ENCODE results near the gene ATP6V1B1. TPM values are rescaled to one million over a fixed set of nuclear protein-coding genes. Genes with fewer than 3 reads are reported as not detected.

ATP6V1B1 gene
- total and polyA plus RNA-seq, 9 of the 15 experiments (the other 6 are each of a cell fraction or from before 2014, with no cell fraction given) = not detected

DNA sequence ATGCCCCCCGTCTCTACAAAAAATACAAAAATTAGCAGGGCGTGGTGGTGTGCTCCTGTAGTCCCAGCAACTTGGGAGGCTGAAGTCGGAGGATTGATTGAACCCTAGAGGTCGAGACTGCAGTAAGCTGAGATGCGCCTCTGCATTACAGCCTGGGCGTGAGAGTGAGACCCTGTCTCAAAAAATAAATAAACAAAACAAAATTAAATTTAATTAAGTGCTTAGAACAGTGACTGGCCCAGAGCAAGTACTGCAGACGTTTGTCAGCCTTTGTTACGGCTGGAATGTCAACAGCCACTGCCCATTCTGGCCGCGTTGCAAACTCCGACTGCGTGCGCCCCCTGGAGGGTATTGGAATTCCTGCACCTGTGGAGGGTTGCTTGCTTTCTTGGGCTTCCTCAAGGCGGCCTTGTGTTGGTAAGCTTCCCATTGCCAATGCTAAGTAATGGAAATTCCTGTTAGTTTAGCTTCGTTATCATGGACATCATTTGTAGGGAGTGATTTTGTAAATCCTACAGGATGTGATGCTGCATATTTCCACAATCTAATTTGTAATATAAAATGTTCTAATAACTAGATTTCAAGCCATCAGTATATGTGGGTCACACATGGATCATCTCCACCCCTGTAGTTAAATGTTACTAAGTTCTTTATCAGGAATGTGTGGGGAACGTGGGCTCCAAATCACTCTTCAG is 15.9 kb upstream of the ATP6V1B1 start (continued):
- TF ChIP-seq, protein P1, sequence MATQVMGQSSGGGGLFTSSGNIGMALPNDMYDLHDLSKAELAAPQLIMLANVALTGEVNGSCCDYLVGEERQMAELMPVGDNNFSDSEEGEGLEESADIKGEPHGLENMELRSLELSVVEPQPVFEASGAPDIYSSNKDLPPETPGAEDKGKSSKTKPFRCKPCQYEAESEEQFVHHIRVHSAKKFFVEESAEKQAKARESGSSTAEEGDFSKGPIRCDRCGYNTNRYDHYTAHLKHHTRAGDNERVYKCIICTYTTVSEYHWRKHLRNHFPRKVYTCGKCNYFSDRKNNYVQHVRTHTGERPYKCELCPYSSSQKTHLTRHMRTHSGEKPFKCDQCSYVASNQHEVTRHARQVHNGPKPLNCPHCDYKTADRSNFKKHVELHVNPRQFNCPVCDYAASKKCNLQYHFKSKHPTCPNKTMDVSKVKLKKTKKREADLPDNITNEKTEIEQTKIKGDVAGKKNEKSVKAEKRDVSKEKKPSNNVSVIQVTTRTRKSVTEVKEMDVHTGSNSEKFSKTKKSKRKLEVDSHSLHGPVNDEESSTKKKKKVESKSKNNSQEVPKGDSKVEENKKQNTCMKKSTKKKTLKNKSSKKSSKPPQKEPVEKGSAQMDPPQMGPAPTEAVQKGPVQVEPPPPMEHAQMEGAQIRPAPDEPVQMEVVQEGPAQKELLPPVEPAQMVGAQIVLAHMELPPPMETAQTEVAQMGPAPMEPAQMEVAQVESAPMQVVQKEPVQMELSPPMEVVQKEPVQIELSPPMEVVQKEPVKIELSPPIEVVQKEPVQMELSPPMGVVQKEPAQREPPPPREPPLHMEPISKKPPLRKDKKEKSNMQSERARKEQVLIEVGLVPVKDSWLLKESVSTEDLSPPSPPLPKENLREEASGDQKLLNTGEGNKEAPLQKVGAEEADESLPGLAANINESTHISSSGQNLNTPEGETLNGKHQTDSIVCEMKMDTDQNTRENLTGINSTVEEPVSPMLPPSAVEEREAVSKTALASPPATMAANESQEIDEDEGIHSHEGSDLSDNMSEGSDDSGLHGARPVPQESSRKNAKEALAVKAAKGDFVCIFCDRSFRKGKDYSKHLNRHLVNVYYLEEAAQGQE (IDR thresholded peaks at IDR 0.05; ENCODE audit: borderline replicate concordance) = peak; percentile 74
- TF ChIP-seq, protein P1 (CRISPR knock-in tag; IDR thresholded peaks at IDR 0.05; ENCODE audit: low read depth) = no peak
- TF ChIP-seq ZNF24 (IDR thresholded peaks at IDR 0.05) = no peak
- TF ChIP-seq TRIM28 (IDR thresholded peaks at IDR 0.05) = no peak
- no peak for TF ChIP-seq PURB (CRISPR knock-in tag; IDR thresholded peaks at IDR 0.05; ENCODE audit: low read depth)
- no peak for TF ChIP-seq ZNF445 (CRISPR knock-in tag; IDR thresholded peaks at IDR 0.05; ENCODE audit: low read depth)
- TF ChIP-seq FOXA3 (CRISPR knock-in tag; conservative IDR thresholded peaks at IDR 0.05 in 1 of 2, IDR thresholded peaks at IDR 0.05 in 1 of 2) = peak in 1 of 2 experiments; percentile 80; a peak in 2 of 4 replicates
- no peak for TF ChIP-seq ZNF197 (CRISPR knock-in tag; IDR thresholded peaks at IDR 0.05; ENCODE audit: low read depth)
- peak; percentile 54; the same call in 1 of the 2 replicates for TF ChIP-seq RB1 (IDR thresholded peaks at IDR 0.05; ENCODE audit: low read depth)
- TF ChIP-seq TFAM (CRISPR knock-in tag; conservative IDR thresholded peaks at IDR 0.05) = no peak
- peak; percentile 86 for TF ChIP-seq SMC3 (conservative IDR thresholded peaks at IDR 0.05; ENCODE audit: insufficient read depth, low read depth, low read length)
- no peak for TF ChIP-seq DACH1 (IDR thresholded peaks at IDR 0.05; ENCODE audit: partially characterized antibody)
- TF ChIP-seq MBD2 (IDR thresholded peaks at IDR 0.05; ENCODE audit: borderline replicate concordance, low read depth) = no peak
- no peak for TF ChIP-seq NR2C1 (IDR thresholded peaks at IDR 0.05)
- no peak for TF ChIP-seq NR2C1 (tag; IDR thresholded peaks at IDR 0.05)
- no peak for TF ChIP-seq RBBP5 (IDR thresholded peaks at IDR 0.05; ENCODE audit: borderline replicate concordance, insufficient read depth, low read length, poor library complexity, severe bottlenecking)
- TF ChIP-seq CBFA2T3 (IDR thresholded peaks at IDR 0.05) = no peak
- no peak for TF ChIP-seq FOSL1 (tag; conservative IDR thresholded peaks at IDR 0.05)
- TF ChIP-seq, protein P2, sequence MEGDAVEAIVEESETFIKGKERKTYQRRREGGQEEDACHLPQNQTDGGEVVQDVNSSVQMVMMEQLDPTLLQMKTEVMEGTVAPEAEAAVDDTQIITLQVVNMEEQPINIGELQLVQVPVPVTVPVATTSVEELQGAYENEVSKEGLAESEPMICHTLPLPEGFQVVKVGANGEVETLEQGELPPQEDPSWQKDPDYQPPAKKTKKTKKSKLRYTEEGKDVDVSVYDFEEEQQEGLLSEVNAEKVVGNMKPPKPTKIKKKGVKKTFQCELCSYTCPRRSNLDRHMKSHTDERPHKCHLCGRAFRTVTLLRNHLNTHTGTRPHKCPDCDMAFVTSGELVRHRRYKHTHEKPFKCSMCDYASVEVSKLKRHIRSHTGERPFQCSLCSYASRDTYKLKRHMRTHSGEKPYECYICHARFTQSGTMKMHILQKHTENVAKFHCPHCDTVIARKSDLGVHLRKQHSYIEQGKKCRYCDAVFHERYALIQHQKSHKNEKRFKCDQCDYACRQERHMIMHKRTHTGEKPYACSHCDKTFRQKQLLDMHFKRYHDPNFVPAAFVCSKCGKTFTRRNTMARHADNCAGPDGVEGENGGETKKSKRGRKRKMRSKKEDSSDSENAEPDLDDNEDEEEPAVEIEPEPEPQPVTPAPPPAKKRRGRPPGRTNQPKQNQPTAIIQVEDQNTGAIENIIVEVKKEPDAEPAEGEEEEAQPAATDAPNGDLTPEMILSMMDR (IDR thresholded peaks at IDR 0.05 in 2 of 3, conservative IDR thresholded peaks at IDR 0.05 in 1 of 3; ENCODE audit: insufficient read depth in 2 of 3, low read depth in 1 of 3, low read length in 3 of 3) = peak; percentile 93 to 95 (median 94)
- TF ChIP-seq ZNF212 (CRISPR knock-in tag; IDR thresholded peaks at IDR 0.05) = no peak
- TF ChIP-seq CREM (IDR thresholded peaks at IDR 0.05; ENCODE audit: low read depth) = 0 out of 2 replicates have a peak, but pooled peaks have one; percentile 8
